MCF 10A (cell line): ENCODE results near the gene GDF15. TPM values are rescaled to one million over a fixed set of nuclear protein-coding genes. Genes with fewer than 3 reads are reported as not detected.
A peak's percentile ranks its signal among the peaks of the same experiment; 100 is the strongest.

ENCODE experiments used
- BruUV-seq: library from RNA; stranded (reverse); fragments of 400-500 nt; replicated peaks from 2 replicates; lab custom pipeline; 2021; lab: Mats Ljungman, UMichigan
- CTCF ChIA-PET: fragments of 300-600 bp; sonication (Branson Sonifier 250); formaldehyde crosslinking; extraction: SDS; loops from one replicate; lab custom pipeline; 2021; ENCODE audit warnings: antibody characterized with exemption, inconsistent platforms; lab: Yijun Ruan, JAX
- POLR2A ChIA-PET: fragments of 300-600, 350-650 bp; sonication (Branson Sonifier 250); formaldehyde crosslinking; extraction: SDS; loops from one replicate; lab custom pipeline; 2020; ENCODE audit warnings: antibody characterized with exemption, inconsistent platforms; lab: Yijun Ruan, JAX
- DNase-seq: peaks from one replicate; pipeline ENCODE4 v3.0.0-alpha.2; 2018; ENCODE audit not compliant: unreplicated experiment
- H3K27ac Mint-ChIP-seq: one replicate; pipeline ENCODE4 v1.8.0; 2022; ENCODE audit warnings: mild to moderate bottlenecking, low read depth, mixed read lengths; ENCODE audit not compliant: unreplicated experiment
- H3K27me3 Mint-ChIP-seq: one replicate; pipeline ENCODE4 v1.8.0; 2022; ENCODE audit warnings: mixed read lengths; ENCODE audit not compliant: insufficient read depth, unreplicated experiment
- H3K36me3 Mint-ChIP-seq: one replicate; pipeline ENCODE4 v1.8.0; 2022; ENCODE audit warnings: mild to moderate bottlenecking, moderate library complexity, mixed read lengths; ENCODE audit not compliant: insufficient read depth, unreplicated experiment
- H3K4me1 Mint-ChIP-seq: one replicate; pipeline ENCODE4 v1.8.0; 2022; ENCODE audit warnings: mixed read lengths; ENCODE audit not compliant: insufficient read depth, unreplicated experiment
- H3K4me3 Mint-ChIP-seq: one replicate; pipeline ENCODE4 v1.8.0; 2022; ENCODE audit warnings: mild to moderate bottlenecking, moderate library complexity, mixed read lengths; ENCODE audit not compliant: unreplicated experiment
- H3K9me3 Mint-ChIP-seq: one replicate; pipeline ENCODE4 v1.8.0; 2022; ENCODE audit warnings: mixed read lengths; ENCODE audit not compliant: unreplicated experiment
- intact Hi-C: fragments of 100-400 bp; cut with micrococcal nuclease; formaldehyde crosslinking; loops from 2 replicates; pipeline ENCODE4 v1.14.1; 2022
- total RNA-seq: library from RNA; stranded (reverse); gene quantifications from 2 replicates; pipeline ENCODE4 v1.2.3, GENCODE V29; 2022
- TF ChIP-seq, protein P1 (sequence below): fragments of 200-600 bp; IDR thresholded peaks from one replicate; pipeline ENCODE4 v1.8.0; 2022; ENCODE audit warnings: antibody characterized with exemption, mild to moderate bottlenecking; ENCODE audit not compliant: unreplicated experiment

Gene GDF15
- total RNA-seq, 1 experiment from 2014 or later = 193 TPM

- Mint-ChIP-seq H3K27ac (no peak overlapping the region), H3K36me3 (peaks cover 21% of the 10 kb centered on the region), H3K4me1 (peaks cover 11% of the 10 kb centered on the region), H3K9me3 (no peaks in the 10 kb centered on the region), H3K27me3 (no peaks in the 10 kb centered on the region), H3K4me3 (no peak overlapping the region)
- BruUV-seq = no TSS peak
- CTCF ChIA-PET = interaction anchor here (0.6 kb wide), 3 partner anchors 16 to 106 kb away, joined by 3 to 7 read pairs (median 3); no protein-coding TSS in a partner anchor
- POLR2A ChIA-PET = no interaction called here
- intact Hi-C loops = no loop called here
- TF ChIP-seq, protein P1, sequence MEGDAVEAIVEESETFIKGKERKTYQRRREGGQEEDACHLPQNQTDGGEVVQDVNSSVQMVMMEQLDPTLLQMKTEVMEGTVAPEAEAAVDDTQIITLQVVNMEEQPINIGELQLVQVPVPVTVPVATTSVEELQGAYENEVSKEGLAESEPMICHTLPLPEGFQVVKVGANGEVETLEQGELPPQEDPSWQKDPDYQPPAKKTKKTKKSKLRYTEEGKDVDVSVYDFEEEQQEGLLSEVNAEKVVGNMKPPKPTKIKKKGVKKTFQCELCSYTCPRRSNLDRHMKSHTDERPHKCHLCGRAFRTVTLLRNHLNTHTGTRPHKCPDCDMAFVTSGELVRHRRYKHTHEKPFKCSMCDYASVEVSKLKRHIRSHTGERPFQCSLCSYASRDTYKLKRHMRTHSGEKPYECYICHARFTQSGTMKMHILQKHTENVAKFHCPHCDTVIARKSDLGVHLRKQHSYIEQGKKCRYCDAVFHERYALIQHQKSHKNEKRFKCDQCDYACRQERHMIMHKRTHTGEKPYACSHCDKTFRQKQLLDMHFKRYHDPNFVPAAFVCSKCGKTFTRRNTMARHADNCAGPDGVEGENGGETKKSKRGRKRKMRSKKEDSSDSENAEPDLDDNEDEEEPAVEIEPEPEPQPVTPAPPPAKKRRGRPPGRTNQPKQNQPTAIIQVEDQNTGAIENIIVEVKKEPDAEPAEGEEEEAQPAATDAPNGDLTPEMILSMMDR = no peak
- no peak for DNase-seq
Measured at GRCh38 chr19:18434411-18435175, 48.6 kb downstream of the GDF15 start.

GRCh38 chr19:18435178-18435841, 49.4 kb downstream of the GDF15 start:
- TF ChIP-seq, protein P1 = no peak
- POLR2A ChIA-PET = interaction anchor here (1.0 kb wide), 1 partner anchor 16 kb away, joined by 3 read pairs; the partner anchor contains the start of gene SSBP4
- Mint-ChIP-seq H3K9me3 (no peaks in the 10 kb centered on the region), H3K4me3 (no peak overlapping the region), H3K27ac (no peak overlapping the region), H3K36me3 (peaks cover 26% of the 10 kb centered on the region), H3K4me1 (peaks cover 17% of the 10 kb centered on the region), H3K27me3 (no peaks in the 10 kb centered on the region)
- CTCF ChIA-PET = interaction anchor here (0.6 to 1.1 kb wide), 3 partner anchors 15 to 20 kb away, joined by 3 to 5 read pairs (median 3); no protein-coding TSS in a partner anchor
- intact Hi-C loops = no loop called here
- DNase-seq = no peak
- BruUV-seq = no TSS peak

- peaks cover 26% of the 10 kb centered on the region for H3K36me3 Mint-ChIP-seq
- H3K27ac Mint-ChIP-seq = peak overlapping the region; percentile 7
- TF ChIP-seq, protein P1 = no peak
- no peak for DNase-seq
- H3K4me3 Mint-ChIP-seq = no peak overlapping the region
- intact Hi-C loops = no loop called here
- no peaks in the 10 kb centered on the region for H3K27me3 Mint-ChIP-seq
- peaks cover 25% of the 10 kb centered on the region for H3K4me1 Mint-ChIP-seq
- no peaks in the 10 kb centered on the region for H3K9me3 Mint-ChIP-seq
- POLR2A ChIA-PET = interaction anchor here (0.6 to 1.0 kb wide), 2 partner anchors 17 to 157 kb away, joined by 3 to 4 read pairs; partner anchors contain the start of gene SSBP4
- BruUV-seq = no TSS peak
- CTCF ChIA-PET = interaction anchor here (0.6 to 1.1 kb wide), 2 partner anchors 15 to 21 kb away, joined by 3 to 5 read pairs; no protein-coding TSS in a partner anchor
Measured at GRCh38 chr19:18435842-18436670, 50.1 kb downstream of the GDF15 start.
